ENCODE results near the gene KCNJ6. TPM values are rescaled to one million over a fixed set of nuclear protein-coding genes. Genes with fewer than 3 reads are reported as not detected.

Gene KCNJ6
- total RNA-seq, 4 donors from 2014 or later, result not detected

GRCh38 chr21:37627561-37627960, 288.7 kb downstream of the KCNJ6 start:
- in situ Hi-C loops (cut with MboI; ENCODE audit: low sequenced_read_pairs in 4 of 4), result no loop called here
- no peak overlapping the region for H3K27ac ChIP-seq
- H3K4me3 ChIP-seq, result no peak overlapping the region
- no peaks in the 10 kb centered on the region for H3K9me3 ChIP-seq
- H3K4me1 ChIP-seq, result peaks cover 12 to 28% of the 10 kb centered on the region in 2 donors
- no peak for TF ChIP-seq CTCF (IDR thresholded peaks at IDR 0.05 in 4 of 5, conservative IDR thresholded peaks at IDR 0.05 in 1 of 5)
- TF ChIP-seq POLR2A (IDR thresholded peaks at IDR 0.05), result no peak
- no peak for DNase-seq
- ATAC-seq, result no peak
- no peaks in the 10 kb centered on the region for H3K36me3 ChIP-seq
- intact Hi-C loops (cut with DNase I; ENCODE audit: low total_unique reads), result no loop called here
- no peaks in the 10 kb centered on the region for H3K27me3 ChIP-seq

- DNase-seq (no peak), ATAC-seq (no peak)
- in situ Hi-C loops (cut with MboI; ENCODE audit: low sequenced_read_pairs in 4 of 4), result no loop called here
- Histone ChIP-seq H3K27ac (no peak overlapping the region), H3K4me1 (peaks cover 12 to 30% of the 10 kb centered on the region in 2 donors), H3K4me3 (no peak overlapping the region), H3K9me3 (no peaks in the 10 kb centered on the region), H3K27me3 (no peaks in the 10 kb centered on the region), H3K36me3 (no peaks in the 10 kb centered on the region)
- intact Hi-C loops (cut with DNase I; ENCODE audit: low total_unique reads), result no loop called here
- TF ChIP-seq CTCF (IDR thresholded peaks at IDR 0.05 in 4 of 5, conservative IDR thresholded peaks at IDR 0.05 in 1 of 5) (no peak), POLR2A (IDR thresholded peaks at IDR 0.05) (no peak)
Measured at GRCh38 chr21:37627074-37627473, 289.2 kb downstream of the KCNJ6 start.

GRCh38 chr21:37626320-37626719, 289.9 kb downstream of the KCNJ6 start:
- intact Hi-C loops (cut with DNase I; ENCODE audit: low total_unique reads) (no loop called here), in situ Hi-C loops (cut with MboI; ENCODE audit: low sequenced_read_pairs in 4 of 4) (no loop called here)
- Histone ChIP-seq H3K36me3 (no peaks in the 10 kb centered on the region), H3K27ac (no peak overlapping the region), H3K9me3 (no peaks in the 10 kb centered on the region), H3K27me3 (no peaks in the 10 kb centered on the region), H3K4me1 (peaks cover 12 to 30% of the 10 kb centered on the region in 2 donors), H3K4me3 (no peak overlapping the region)
- ATAC-seq (no peak), DNase-seq (no peak)
- TF ChIP-seq POLR2A (IDR thresholded peaks at IDR 0.05), result no peak
- no peak for TF ChIP-seq CTCF (IDR thresholded peaks at IDR 0.05 in 4 of 5, conservative IDR thresholded peaks at IDR 0.05 in 1 of 5)

GRCh38 chr21:37623689-37624088, 292.6 kb downstream of the KCNJ6 start:
- DNase-seq (no peak), ATAC-seq (no peak)
- peaks cover 12 to 34% of the 10 kb centered on the region in 2 donors for H3K4me1 ChIP-seq
- no peaks in the 10 kb centered on the region for H3K36me3 ChIP-seq
- in situ Hi-C loops (cut with MboI; ENCODE audit: low sequenced_read_pairs in 4 of 4) (no loop called here), intact Hi-C loops (cut with DNase I; ENCODE audit: low total_unique reads) (no loop called here)
- TF ChIP-seq POLR2A (IDR thresholded peaks at IDR 0.05), result no peak
- no peak for TF ChIP-seq CTCF (IDR thresholded peaks at IDR 0.05 in 4 of 5, conservative IDR thresholded peaks at IDR 0.05 in 1 of 5)
- no peaks in the 10 kb centered on the region for H3K27me3 ChIP-seq
- no peak overlapping the region for H3K4me3 ChIP-seq
- no peaks in the 10 kb centered on the region for H3K9me3 ChIP-seq
- H3K27ac ChIP-seq, result no peak overlapping the region

GRCh38 chr21:37623183-37623582, 293.1 kb downstream of the KCNJ6 start:
- TF ChIP-seq CTCF (IDR thresholded peaks at IDR 0.05 in 4 of 5, conservative IDR thresholded peaks at IDR 0.05 in 1 of 5) (no peak), POLR2A (IDR thresholded peaks at IDR 0.05) (no peak)
- H3K36me3 ChIP-seq, result no peaks in the 10 kb centered on the region
- DNase-seq, result no peak
- no peak for ATAC-seq
- peaks cover 12 to 34% of the 10 kb centered on the region in 2 donors for H3K4me1 ChIP-seq
- H3K9me3 ChIP-seq, result no peaks in the 10 kb centered on the region
- in situ Hi-C loops (cut with MboI; ENCODE audit: low sequenced_read_pairs in 4 of 4) (no loop called here), intact Hi-C loops (cut with DNase I; ENCODE audit: low total_unique reads) (no loop called here)
- no peaks in the 10 kb centered on the region for H3K27me3 ChIP-seq
- H3K27ac ChIP-seq, result peak overlapping the region in 2 of 4 donors; percentile 16 to 43
- no peak overlapping the region for H3K4me3 ChIP-seq
